Non-pigmented ciliary epithelial cell (primary cell): Measurements from ENCODE around the gene HIVEP2.
A peak's percentile ranks its signal among the peaks of the same experiment; 100 is the strongest.

Experiments
- DNase-seq: peaks from one replicate; pipeline ENCODE4 v3.0.0-alpha.2; 2010; ENCODE audit warnings: low read depth

HIVEP2 gene

DNA sequence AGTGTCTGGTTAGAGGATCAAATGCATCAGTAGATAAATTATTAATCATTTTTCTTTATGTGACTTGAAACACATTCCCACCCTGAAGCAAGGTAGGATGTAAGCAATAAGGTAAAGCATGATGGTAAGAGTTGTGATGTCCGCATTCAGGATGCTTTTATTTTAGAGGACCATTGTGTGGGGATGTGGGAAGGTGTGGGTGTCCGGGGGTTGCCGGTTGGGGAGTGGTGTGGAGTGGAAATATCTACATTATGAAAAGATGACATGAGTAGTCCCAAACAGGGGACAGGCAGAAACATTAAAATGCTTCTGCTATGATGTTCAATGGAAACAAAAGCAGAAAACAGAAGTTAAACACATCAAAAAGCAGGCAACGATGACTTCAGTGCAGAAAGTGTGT, 215.4 kb downstream of the HIVEP2 start:
- DNase-seq, result no peak

GRCh38 chr6:142728910-142729481, 216.0 kb downstream of the HIVEP2 start:
- DNase-seq, result peak; percentile 53

- no peak for DNase-seq
Observed at GRCh38 chr6:142728364-142728763, 216.6 kb downstream of the HIVEP2 start.

- no peak for DNase-seq
Observed at GRCh38 chr6:142726616-142727015, 218.4 kb downstream of the HIVEP2 start.

GRCh38 chr6:142725024-142725770, 219.8 kb downstream of the HIVEP2 start:
- DNase-seq, result no peak

GRCh38 chr6:142722841-142723240, 222.1 kb downstream of the HIVEP2 start:
- no peak for DNase-seq

- no peak for DNase-seq
Observed at GRCh38 chr6:142722012-142722411, 223.0 kb downstream of the HIVEP2 start.

- DNase-seq, result no peak
Observed at GRCh38 chr6:142721215-142721920, 223.6 kb downstream of the HIVEP2 start.

GRCh38 chr6:142718667-142719191, 226.2 kb downstream of the HIVEP2 start:
- DNase-seq, result no peak

GRCh38 chr6:142716097-142716496, 228.9 kb downstream of the HIVEP2 start:
- DNase-seq, result no peak

GRCh38 chr6:142714951-142715785, 229.8 kb downstream of the HIVEP2 start:
- DNase-seq, result no peak

- no peak for DNase-seq
Observed at GRCh38 chr6:142713959-142714358, 231.0 kb downstream of the HIVEP2 start.

DNA sequence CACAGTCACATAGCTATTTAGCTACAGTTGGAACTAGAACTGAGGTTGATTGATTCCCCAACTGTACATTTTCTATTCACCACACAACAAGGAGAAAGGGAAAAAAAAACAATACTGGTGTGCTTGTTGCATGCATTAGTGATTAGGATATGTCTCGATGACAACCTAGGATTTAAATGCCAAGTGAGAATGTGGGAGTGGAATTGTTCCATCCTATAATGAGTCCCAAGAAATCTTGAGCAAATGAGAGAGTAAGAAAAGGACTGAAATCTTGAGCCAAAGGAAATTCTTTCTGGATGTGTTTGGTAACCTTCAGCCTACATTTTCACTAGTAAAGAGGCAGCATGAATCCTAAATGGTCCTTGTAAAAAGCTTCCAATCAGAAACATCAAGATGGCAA, 232.7 kb downstream of the HIVEP2 start:
- DNase-seq, result no peak

DNA sequence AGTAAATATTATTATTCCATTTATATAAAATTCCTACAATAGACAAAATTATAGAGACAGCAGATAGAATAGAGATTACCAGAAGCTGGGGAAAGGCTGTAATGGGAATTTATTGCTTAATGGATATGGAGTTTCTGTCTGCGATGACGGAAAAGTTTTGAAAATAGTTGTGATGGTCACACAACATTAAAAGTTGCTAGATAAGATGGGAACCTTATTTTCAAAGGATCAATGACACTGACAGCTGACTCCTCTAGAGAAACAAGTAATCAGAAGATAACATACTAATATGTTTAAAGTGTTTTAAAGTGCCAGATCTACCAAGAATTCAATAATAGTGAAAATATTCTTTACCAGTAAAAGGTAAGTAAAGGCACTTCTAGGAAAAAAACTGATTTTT, 236.3 kb downstream of the HIVEP2 start:
- no peak for DNase-seq

- DNase-seq, result no peak
Observed at GRCh38 chr6:142707255-142707654, 237.7 kb downstream of the HIVEP2 start.

DNA sequence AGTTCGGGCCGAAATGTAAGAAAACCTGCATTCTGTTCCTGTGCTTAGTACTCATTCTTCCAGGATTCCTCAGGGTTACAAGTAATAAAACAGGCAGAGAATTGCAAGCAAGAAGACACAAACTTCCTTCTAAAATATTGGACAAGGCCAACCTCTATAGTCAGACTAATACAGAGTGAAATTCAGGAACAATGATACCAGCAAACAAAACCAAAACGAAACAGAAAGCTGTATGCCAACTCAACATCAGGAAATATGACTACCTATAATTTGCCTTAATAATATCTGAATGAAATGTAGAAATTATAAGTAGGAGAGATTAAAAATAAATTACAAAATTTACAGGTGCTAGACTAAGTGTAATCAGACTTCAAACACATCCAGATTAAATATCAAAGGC, 238.8 kb downstream of the HIVEP2 start:
- no peak for DNase-seq

DNA sequence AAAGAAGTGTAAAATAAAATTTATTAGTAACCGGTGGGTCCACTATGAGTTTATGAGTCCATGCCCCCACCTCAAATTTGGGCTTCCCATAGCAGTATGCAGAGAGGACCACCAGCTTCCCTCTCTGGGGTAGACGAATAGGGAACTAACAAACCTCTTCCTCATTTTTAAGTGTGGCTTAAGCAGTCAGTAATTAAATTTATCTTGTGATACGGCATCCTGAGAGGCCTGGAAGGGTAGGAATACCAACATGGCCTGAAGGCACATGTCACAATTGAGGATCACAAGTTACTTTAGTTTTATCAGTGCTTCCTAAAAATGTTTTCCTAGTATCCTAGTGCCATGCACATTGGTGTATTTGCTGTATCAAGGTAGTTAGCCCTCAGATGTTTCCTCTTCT, 239.9 kb downstream of the HIVEP2 start:
- DNase-seq, result no peak

DNA sequence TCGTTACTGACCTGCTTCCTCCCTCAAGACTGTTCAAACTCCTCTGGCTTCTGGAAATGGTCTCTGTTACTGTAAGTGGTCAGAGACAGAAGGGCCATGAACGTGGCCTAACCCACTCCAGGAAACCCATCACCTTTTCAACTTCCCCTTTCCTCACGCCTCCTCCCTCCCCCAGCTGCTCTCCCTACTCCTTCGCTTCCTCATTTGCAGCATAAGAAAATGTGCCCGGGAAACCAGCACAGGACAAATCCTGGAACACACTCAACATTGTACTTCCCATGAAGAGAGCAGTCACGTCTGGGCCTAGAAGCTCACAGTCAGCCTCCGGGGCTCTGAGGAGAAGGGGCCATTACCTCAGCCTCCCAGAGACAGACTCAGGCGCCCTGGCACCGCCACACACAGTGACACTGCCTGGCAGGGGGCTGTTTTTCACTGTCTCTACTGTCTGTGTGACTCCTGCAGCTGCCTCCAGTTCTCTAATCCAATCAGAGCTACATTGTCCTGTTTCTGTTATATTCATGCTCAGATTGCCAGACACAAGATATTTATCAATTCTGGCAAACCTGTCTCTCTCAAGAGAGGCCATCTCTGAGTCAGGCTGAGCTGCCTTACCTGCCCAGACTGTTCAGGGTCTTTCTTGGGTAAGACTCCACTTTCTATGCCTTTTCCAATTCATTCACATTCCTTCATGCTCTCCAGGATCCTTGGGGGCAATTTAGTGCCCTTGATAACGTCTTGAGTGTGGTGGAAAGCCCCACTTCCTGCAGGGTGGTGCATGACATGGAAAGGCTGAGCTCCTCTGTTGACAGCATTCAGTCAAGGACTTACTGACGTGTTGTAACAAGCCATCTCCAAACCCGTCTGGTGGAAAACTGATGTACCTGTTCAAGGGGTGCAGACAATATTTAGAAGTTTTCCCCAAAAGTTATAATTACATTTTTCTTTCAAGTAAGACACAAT, 242.2 kb downstream of the HIVEP2 start:
- DNase-seq, result no peak
